Stimulated activated CD4-positive, alpha-beta T cell treated with anti-CD3 and anti-CD28 coated beads, Interleukin-4, amount 100 ng/mL, for 4 hours (primary cell): Measurements from ENCODE around the gene RIPPLY1.
"Not testable (repeated sequence)": the region's sequence is repeated elsewhere in the genome, so short reads cannot be mapped to it uniquely, and the experiment has no call there.

Experiments used
- DNase-seq, 2 experiments: peaks; one replicate each; pipeline ENCODE4 v3.0.0-alpha.2; 2020

RIPPLY1 gene

GRCh38 chrX:106905064-106905708 lies 2.0 kb upstream of the RIPPLY1 start:
- DNase-seq, result no peak

- DNase-seq, result no peak
Observed at GRCh38 chrX:106903856-106904528, 851 bp upstream of the RIPPLY1 start.

GRCh38 chrX:106902684-106903083 lies 457 bp downstream of the RIPPLY1 start:
- no peak for DNase-seq

GRCh38 chrX:106901781-106902219 lies 1.3 kb downstream of the RIPPLY1 start:
- no peak for DNase-seq

- no peak for DNase-seq
Observed at GRCh38 chrX:106901341-106901740, 1.8 kb downstream of the RIPPLY1 start.

- DNase-seq, result no peak
Observed at GRCh38 chrX:106899841-106900240, 3.3 kb downstream of the RIPPLY1 start.

GRCh38 chrX:106899276-106899675 lies 3.9 kb downstream of the RIPPLY1 start:
- DNase-seq, result no peak

- DNase-seq, result no peak
Observed at GRCh38 chrX:106898462-106898861, 4.7 kb downstream of the RIPPLY1 start.

GRCh38 chrX:106897259-106897658 lies 5.9 kb downstream of the RIPPLY1 start:
- no peak for DNase-seq

GRCh38 chrX:106894978-106895452 lies 8.1 kb downstream of the RIPPLY1 start:
- DNase-seq, result no peak

GRCh38 chrX:106894392-106894909 lies 8.7 kb downstream of the RIPPLY1 start:
- peak; percentile 21 to 33 for DNase-seq

- no peak for DNase-seq
Observed at GRCh38 chrX:106891762-106892460, 11.2 kb downstream of the RIPPLY1 start.

GRCh38 chrX:106889468-106889867 lies 13.7 kb downstream of the RIPPLY1 start:
- no peak for DNase-seq

- DNase-seq, result no peak
Observed at GRCh38 chrX:106875151-106875550, 28.0 kb downstream of the RIPPLY1 start.

GRCh38 chrX:106874075-106874474 lies 29.1 kb downstream of the RIPPLY1 start:
- no peak for DNase-seq

GRCh38 chrX:106872796-106873195 lies 30.3 kb downstream of the RIPPLY1 start:
- not testable (repeated sequence) for DNase-seq

GRCh38 chrX:106863697-106864096 lies 39.4 kb downstream of the RIPPLY1 start:
- no peak for DNase-seq

GRCh38 chrX:106862972-106863688 lies 40.0 kb downstream of the RIPPLY1 start:
- no peak for DNase-seq
